K562 (cell line): Measurements from ENCODE around the gene IFFO2. TPM values are rescaled to one million over a fixed set of nuclear protein-coding genes. Genes with fewer than 3 reads are reported as not detected.

Experiments
- ATAC-seq: fragments of 200-7000 bp; cut with Tn5 transposase; 3 replicates; pipeline ENCODE4 v1.9.1; 2020; ENCODE audit warnings: moderate library complexity
- BruUV-seq: library from RNA; stranded (reverse); fragments of 400-500 nt; replicated peaks from 2 replicates; lab custom pipeline; 2021; lab: Mats Ljungman, UMichigan
- CTCF ChIA-PET: fragments of 300-600 bp; formaldehyde crosslinking; extraction: SDS; loops from one replicate; lab custom pipeline; 2021; ENCODE audit warnings: low intra/inter-chr PET ratio; lab: Yijun Ruan, JAX
- POLR2A ChIA-PET: fragments of 300-600, 350-650 bp; sonication (Branson Sonifier 250); formaldehyde crosslinking; extraction: SDS; loops from one replicate; lab custom pipeline; 2021; ENCODE audit warnings: antibody characterized with exemption, inconsistent platforms; lab: Yijun Ruan, JAX
- DNase-seq, 4 experiments: peaks; one replicate each; pipeline versions ENCODE4 v3.0.0 to v3.0.0-alpha.2; 2011 to 2018; ENCODE audit warnings: low spot score in 3 of 4, mixed read lengths in 3 of 4; ENCODE audit errors: extremely low read depth in 1 of 4
- FAIRE-seq: peaks from 2 replicates; lab custom pipeline; 2011; peaks lifted over from hg19 to GRCh38; lab: Jason Lieb, UNC
- H2AFZ ChIP-seq: 2 replicates; pipeline ENCODE4 v1.6.0; 2011; ENCODE audit warnings: low read depth, low read length, control low read depth, inconsistent platforms
- H3K27ac ChIP-seq: fragments of 200-600 bp; 3 replicates; pipeline ENCODE4 v1.8.0; 2011; ENCODE audit warnings: low read depth, mild to moderate bottlenecking, control low read depth, inconsistent platforms, low read length, moderate library complexity, mixed read lengths; ENCODE audit errors: extremely low read depth
- H3K27me3 ChIP-seq, 2 experiments: fragments of 300-600 bp in 1 of 2; 2 replicates in 1 of 2; 3 replicates in 1 of 2; pipeline versions ENCODE4 v1.6.0 to v1.8.0; 2011; ENCODE audit warnings: inconsistent platforms in 2 of 2, low read length in 2 of 2, mild to moderate bottlenecking in 1 of 2, mixed read lengths in 1 of 2, moderate library complexity in 1 of 2; ENCODE audit not compliant: control insufficient read depth in 2 of 2, insufficient read depth in 2 of 2
- H3K36me3 ChIP-seq: fragments of 300-600 bp; 3 replicates; pipeline ENCODE4 v1.8.0; 2011; ENCODE audit warnings: mild to moderate bottlenecking, low read length, inconsistent platforms; ENCODE audit not compliant: control insufficient read depth, insufficient read depth
- H3K4me1 ChIP-seq, 2 experiments: fragments of 200-600 bp in 1 of 2; replicated peaks in 1 of 2; 2 replicates in 1 of 2; 3 replicates in 1 of 2; pipeline versions ENCODE4 v1.5.1 to v1.8.0; 2011; ENCODE audit warnings: inconsistent platforms in 2 of 2, low read length in 2 of 2, mild to moderate bottlenecking in 1 of 2, mixed read lengths in 1 of 2, moderate library complexity in 1 of 2; ENCODE audit not compliant: control insufficient read depth in 2 of 2, insufficient read depth in 2 of 2
- H3K4me2 ChIP-seq: 2 replicates; pipeline ENCODE4 v1.6.1; 2011; ENCODE audit warnings: low read length, control low read depth, inconsistent platforms, mixed read lengths; ENCODE audit not compliant: insufficient read depth
- H3K4me3 ChIP-seq: fragments of 200-600 bp; sonication (generic), shearing (Covaris generic); 2 replicates; pipeline ENCODE4 v1.5.1; 2016; ENCODE audit warnings: control low read depth, inconsistent platforms
- H3K79me2 ChIP-seq: fragments of 200-600 bp; 3 replicates; pipeline ENCODE4 v1.8.0; 2011; ENCODE audit warnings: low read length, inconsistent platforms; ENCODE audit not compliant: control insufficient read depth, insufficient read depth
- H3K9ac ChIP-seq, 2 experiments: 2 replicates each; pipeline versions ENCODE4 v1.6.0 to v1.6.1; 2011; ENCODE audit warnings: low read depth in 2 of 2, low read length in 2 of 2, control low read depth in 1 of 2, inconsistent platforms in 1 of 2, mild to moderate bottlenecking in 1 of 2, mixed read lengths in 1 of 2; ENCODE audit not compliant: insufficient read depth in 1 of 2
- H3K9me1 ChIP-seq: one replicate; pipeline ENCODE4 v1.6.0; 2011; ENCODE audit warnings: inconsistent platforms, mild to moderate bottlenecking, low read length, moderate library complexity; ENCODE audit not compliant: control insufficient read depth, insufficient read depth
- H3K9me3 ChIP-seq: replicated peaks from 2 replicates; pipeline ENCODE4 v1.5.1; 2011; ENCODE audit warnings: low read depth, low read length, inconsistent platforms; ENCODE audit not compliant: control insufficient read depth, insufficient read depth
- H4K20me1 ChIP-seq: replicated peaks from 2 replicates; pipeline ENCODE4 v1.6.1; 2011; ENCODE audit warnings: low read length, inconsistent platforms, mixed read lengths; ENCODE audit not compliant: control insufficient read depth, insufficient read depth
- BCOR ChIP-seq: fragments of 450-650 bp; IDR thresholded peaks from 2 replicates; pipeline ENCODE4 v1.6.1; 2016
- CEBPB ChIP-seq: fragments of 450-650 bp; IDR thresholded peaks from 2 replicates; pipeline ENCODE4 v1.6.1; 2016; ENCODE audit warnings: missing genetic modification characterization, missing compliant biosample characterization
- HEY1 ChIP-seq: fragments of 250-450 bp; sonication (Bioruptor Pico); IDR thresholded peaks from 2 replicates; pipeline ENCODE4 v1.5.0; 2020; ENCODE audit warnings: mild to moderate bottlenecking, moderate library complexity, borderline replicate concordance
- MAFG ChIP-seq: fragments of 450-650 bp; conservative IDR thresholded peaks from 2 replicates; pipeline ENCODE4 v1.6.1; 2016; ENCODE audit warnings: missing genetic modification characterization, missing compliant biosample characterization
- MYBL2 ChIP-seq, 2 experiments: fragments of 450-650 bp in 1 of 2; sonication (generic) in 1 of 2; formaldehyde crosslinking in 1 of 2; IDR thresholded peaks; 2 replicates each; pipeline versions ENCODE4 v1.6.1 to v1.8.1; 2017 to 2022; ENCODE audit warnings: borderline replicate concordance in 1 of 2, inconsistent platforms in 1 of 2, low read depth in 1 of 2, mild to moderate bottlenecking in 1 of 2, missing genetic modification reagents in 1 of 2, moderate library complexity in 1 of 2
- NFE2 ChIP-seq: IDR thresholded peaks from 2 replicates; pipeline ENCODE4 v1.6.1; 2014; ENCODE audit warnings: antibody characterized with exemption, low read depth
- SMARCA5 ChIP-seq: fragments of 450-650 bp; IDR thresholded peaks from 2 replicates; pipeline ENCODE4 v1.6.1; 2016
- ZFP36 ChIP-seq: fragments of 150-350 bp; IDR thresholded peaks from 2 replicates; pipeline ENCODE4 v1.6.1; 2018; ENCODE audit warnings: low read length, low read depth; ENCODE audit not compliant: partially characterized antibody
- ZNF316 ChIP-seq: fragments of 450-650 bp; IDR thresholded peaks from 2 replicates; pipeline ENCODE4 v1.6.1; 2016
- ZNF77 ChIP-seq: fragments of 250-450 bp; sonication (Bioruptor Pico); IDR thresholded peaks from 2 replicates; pipeline ENCODE4 v1.5.0; 2020
- WGBS: fragments of 100-300 bp; shearing (Covaris generic); methylation state at CpG from one replicate; pipeline ENCODE4 v1.1.6; 2016; ENCODE audit warnings: low coverage, mixed read lengths; ENCODE audit not compliant: insufficient coverage; ENCODE audit errors: missing lambda C conversion rate; 5-methylcytosine and 5-hydroxymethylcytosine counted together
- in situ Hi-C: fragments of 300-500 bp; cut with MboI; formaldehyde crosslinking; loops from 4 replicates; pipeline ENCODE4 v1.15.0; 2018; ENCODE audit warnings: inconsistent platforms, mixed read lengths
- intact Hi-C: fragments of 100-400 bp; cut with micrococcal nuclease; formaldehyde crosslinking; loops from 2 replicates; pipeline ENCODE4 v1.14.2; 2022
- polyA plus RNA-seq, 8 experiments: library from polyadenylated mRNA; depleted of rRNA in 4 of 8; stranded (reverse) in 5 of 8; unstranded in 3 of 8; fragments of >200 nt; fragmentation: Nextera tagmentation in 2 of 8; fragmentation: Illumina TruSeq in 1 of 8; extraction: Ambion mirVana in 2 of 8; extraction: Trizol in 1 of 8; gene quantifications; 2 replicates each; pipeline versions ENCODE4 v1.2.1 to v1.2.3, GENCODE V29; 2011 to 2014; ENCODE audit warnings: inconsistent platforms in 1 of 8, missing spikeins in 1 of 8
- total RNA-seq, 7 experiments: library from RNA; depleted of rRNA in 6 of 7; stranded (reverse); fragments of >200 nt in 6 of 7; fragmentation: Illumina TruSeq in 2 of 7; extraction: Trizol in 2 of 7; gene quantifications; 2 replicates each; pipeline versions ENCODE4 v1.2.1 to v1.2.3, GENCODE V29; 2011 to 2021; ENCODE audit warnings: low replicate concordance in 1 of 7
- TF ChIP-seq, protein P1 (sequence below): fragments of 250-450 bp; sonication (Bioruptor Pico); IDR thresholded peaks from 2 replicates; pipeline ENCODE4 v1.5.1; 2021; ENCODE audit warnings: mild to moderate bottlenecking
- TF ChIP-seq, protein P2 (sequence below): fragments of 450-650 bp; IDR thresholded peaks from 2 replicates; pipeline ENCODE4 v1.6.1; 2017; ENCODE audit warnings: antibody characterized with exemption

The IFFO2 gene
- total and polyA plus RNA-seq, 9 of the 15 experiments (the other 6 are each of a cell fraction or from before 2014, with no cell fraction given): 0.15 to 1.0 (median 0.44) TPM; not detected in 2

DNA sequence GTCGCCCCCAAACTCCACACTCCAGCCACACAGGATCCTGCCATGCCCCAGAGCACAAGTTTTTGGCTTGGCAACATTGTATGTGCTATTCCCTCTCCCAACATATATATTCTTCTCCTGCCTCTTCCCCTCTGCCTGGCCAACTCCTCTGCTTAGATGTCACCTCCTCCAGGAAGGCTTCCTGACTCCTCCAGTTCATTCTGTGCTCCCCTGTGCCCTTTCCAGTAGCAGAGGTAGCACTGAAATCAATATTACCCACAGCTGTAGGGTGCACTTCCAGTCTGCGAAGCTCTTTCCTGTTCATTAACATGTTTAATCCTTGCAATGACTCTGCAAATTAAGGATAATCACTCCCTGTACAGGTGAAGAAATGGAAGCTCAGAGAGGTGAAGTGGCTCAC is 75.3 kb downstream of the IFFO2 start:
- H3K27ac ChIP-seq: no peak overlapping the region
- peaks cover 0 to 15% of the 10 kb centered on the region in 2 experiments; a peak in 1 of 5 replicates for H3K4me1 ChIP-seq
- FAIRE-seq: no peak
- no peak overlapping the region for H3K4me3 ChIP-seq
- peaks cover 3% of the 10 kb centered on the region; the same call in 1 of the 2 replicates for H4K20me1 ChIP-seq
- H3K79me2 ChIP-seq: no peaks in the 10 kb centered on the region
- H3K9ac ChIP-seq: peak overlapping the region in 1 of 2 experiments; percentile 43; a peak in 1 of 4 replicates
- in situ Hi-C loops: loop anchor here (10.0 kb wide), 2 partner anchors 364 to 774 kb away; no protein-coding TSS in a partner anchor
- no peaks in the 10 kb centered on the region for H3K27me3 ChIP-seq
- POLR2A ChIA-PET: interaction anchor here (0.7 to 1.1 kb wide), 2 partner anchors 10 to 26 kb away, joined by 3 read pairs; no protein-coding TSS in a partner anchor
- H3K9me3 ChIP-seq: no peaks in the 10 kb centered on the region
- WGBS: 92% methylated on average over 2 of the region's 2 CpGs
- intact Hi-C loops: no loop called here
- H3K9me1 ChIP-seq: no peaks in the 10 kb centered on the region
- CTCF ChIA-PET: interaction anchor here (0.7 to 7.0 kb wide), 2 partner anchors 31 to 773 kb away, joined by 3 to 108 read pairs; no protein-coding TSS in a partner anchor
- no TSS peak for BruUV-seq
- peaks cover 11% of the 10 kb centered on the region; the same call in 1 of the 3 replicates for H3K36me3 ChIP-seq
- H3K4me2 ChIP-seq: no peak overlapping the region
- no peak for ATAC-seq
- DNase-seq: no peak
- no peak overlapping the region for H2AFZ ChIP-seq
- TF ChIP-seq ZNF77 (CRISPR knock-in tag): no peak
- TF ChIP-seq, protein P1, sequence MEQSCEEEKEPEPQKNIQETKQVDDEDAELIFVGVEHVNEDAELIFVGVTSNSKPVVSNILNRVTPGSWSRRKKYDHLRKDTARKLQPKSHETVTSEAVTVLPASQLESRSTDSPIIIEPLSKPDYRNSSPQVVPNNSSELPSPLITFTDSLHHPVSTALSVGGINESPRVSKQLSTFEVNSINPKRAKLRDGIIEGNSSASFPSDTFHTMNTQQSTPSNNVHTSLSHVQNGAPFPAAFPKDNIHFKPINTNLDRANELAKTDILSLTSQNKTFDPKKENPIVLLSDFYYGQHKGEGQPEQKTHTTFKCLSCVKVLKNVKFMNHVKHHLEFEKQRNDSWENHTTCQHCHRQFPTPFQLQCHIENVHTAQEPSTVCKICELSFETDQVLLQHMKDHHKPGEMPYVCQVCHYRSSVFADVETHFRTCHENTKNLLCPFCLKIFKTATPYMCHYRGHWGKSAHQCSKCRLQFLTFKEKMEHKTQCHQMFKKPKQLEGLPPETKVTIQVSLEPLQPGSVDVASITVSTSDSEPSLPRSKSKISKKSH: no peak
- TF ChIP-seq BCOR: 0 out of 2 replicates have a peak, but pooled peaks have one; percentile 56
- no peak for TF ChIP-seq MYBL2 (IDR thresholded peaks at IDR 0.05; ENCODE audit: low read depth)
- no peak for TF ChIP-seq MYBL2 (CRISPR knock-in tag; IDR thresholded peaks at IDR 0.05; ENCODE audit: borderline replicate concordance)
- TF ChIP-seq MAFG: 0 out of 2 replicates have a peak, but pooled peaks have one; percentile 15
- TF ChIP-seq ZNF316: peak; percentile 12; the same call in 1 of the 2 replicates
- TF ChIP-seq CEBPB (tag): no peak
- TF ChIP-seq, protein P2, sequence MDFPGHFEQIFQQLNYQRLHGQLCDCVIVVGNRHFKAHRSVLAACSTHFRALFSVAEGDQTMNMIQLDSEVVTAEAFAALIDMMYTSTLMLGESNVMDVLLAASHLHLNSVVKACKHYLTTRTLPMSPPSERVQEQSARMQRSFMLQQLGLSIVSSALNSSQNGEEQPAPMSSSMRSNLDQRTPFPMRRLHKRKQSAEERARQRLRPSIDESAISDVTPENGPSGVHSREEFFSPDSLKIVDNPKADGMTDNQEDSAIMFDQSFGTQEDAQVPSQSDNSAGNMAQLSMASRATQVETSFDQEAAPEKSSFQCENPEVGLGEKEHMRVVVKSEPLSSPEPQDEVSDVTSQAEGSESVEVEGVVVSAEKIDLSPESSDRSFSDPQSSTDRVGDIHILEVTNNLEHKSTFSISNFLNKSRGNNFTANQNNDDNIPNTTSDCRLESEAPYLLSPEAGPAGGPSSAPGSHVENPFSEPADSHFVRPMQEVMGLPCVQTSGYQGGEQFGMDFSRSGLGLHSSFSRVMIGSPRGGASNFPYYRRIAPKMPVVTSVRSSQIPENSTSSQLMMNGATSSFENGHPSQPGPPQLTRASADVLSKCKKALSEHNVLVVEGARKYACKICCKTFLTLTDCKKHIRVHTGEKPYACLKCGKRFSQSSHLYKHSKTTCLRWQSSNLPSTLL: no peak
- TF ChIP-seq NFE2: peak; percentile 36; the same call in 1 of the 2 replicates
- TF ChIP-seq SMARCA5: peak; percentile 50; the same call in 1 of the 2 replicates
- no peak for TF ChIP-seq HEY1 (CRISPR knock-in tag)
- TF ChIP-seq ZFP36: peak; percentile 89
